HG03108 (cell line): Measurements from ENCODE around the gene NAT8.
"Not testable (repeated sequence)": the region's sequence is repeated elsewhere in the genome, so short reads cannot be mapped to it uniquely, and the experiment has no call there.

ENCODE experiments used
- ATAC-seq: cut with Tn5 transposase; IDR thresholded peaks from one replicate; pipeline ENCODE4 v1.9.1; 2021; ENCODE audit warnings: moderate library complexity; ENCODE audit not compliant: unreplicated experiment

The NAT8 gene

GRCh38 chr2:73638429-73638828 lies 3.8 kb downstream of the NAT8 start:
- ATAC-seq, result no peak

- not testable (repeated sequence) for ATAC-seq
These were observed 5.2 kb downstream of the NAT8 start for GRCh38 chr2:73636977-73637376.

- peak; percentile 60 for ATAC-seq
These were observed 11.5 kb downstream of the NAT8 start for GRCh38 chr2:73630662-73631266.

GRCh38 chr2:73628493-73628892 lies 13.7 kb downstream of the NAT8 start:
- ATAC-seq, result peak; percentile 71

GRCh38 chr2:73626237-73626636 lies 16.0 kb downstream of the NAT8 start:
- ATAC-seq, result not testable (repeated sequence)

- ATAC-seq, result not testable (repeated sequence)
These were observed 17.6 kb downstream of the NAT8 start for GRCh38 chr2:73624625-73625024.

GRCh38 chr2:73624036-73624435 lies 18.2 kb downstream of the NAT8 start:
- not testable (repeated sequence) for ATAC-seq

GRCh38 chr2:73619925-73620324 lies 22.3 kb downstream of the NAT8 start:
- ATAC-seq, result not testable (repeated sequence)

- ATAC-seq, result no peak
These were observed 27.2 kb downstream of the NAT8 start for GRCh38 chr2:73614997-73615396.

GRCh38 chr2:73614105-73614504 lies 28.1 kb downstream of the NAT8 start:
- ATAC-seq, result no peak

GRCh38 chr2:73611867-73612266 lies 30.4 kb downstream of the NAT8 start:
- ATAC-seq, result no peak

- no peak for ATAC-seq
These were observed 31.0 kb downstream of the NAT8 start for GRCh38 chr2:73611193-73611592.

- no peak for ATAC-seq
These were observed 32.1 kb downstream of the NAT8 start for GRCh38 chr2:73610111-73610510.

GRCh38 chr2:73604589-73604988 lies 37.6 kb downstream of the NAT8 start:
- ATAC-seq, result not testable (repeated sequence)

- not testable (repeated sequence) for ATAC-seq
These were observed 39.1 kb downstream of the NAT8 start for GRCh38 chr2:73603099-73603588.

- no peak for ATAC-seq
These were observed 40.4 kb downstream of the NAT8 start for GRCh38 chr2:73601780-73602179.

- ATAC-seq, result no peak
These were observed 48.0 kb downstream of the NAT8 start for GRCh38 chr2:73594251-73594650.

GRCh38 chr2:73593680-73594079 lies 48.5 kb downstream of the NAT8 start:
- ATAC-seq, result no peak
